Measurements from ENCODE around the gene B3GALT6.

Gene B3GALT6

GRCh38 chr1:1223891-1224290, 8.1 kb upstream of the B3GALT6 start:
- TF ChIP-seq CTCF (IDR thresholded peaks at IDR 0.05), result no peak

GRCh38 chr1:1225238-1225845, 6.7 kb upstream of the B3GALT6 start:
- no peak for TF ChIP-seq CTCF (IDR thresholded peaks at IDR 0.05)

- no peak for TF ChIP-seq CTCF (IDR thresholded peaks at IDR 0.05)
These were observed 6.1 kb upstream of the B3GALT6 start for GRCh38 chr1:1225913-1226312.

GRCh38 chr1:1226566-1227362, 5.3 kb upstream of the B3GALT6 start:
- TF ChIP-seq CTCF (IDR thresholded peaks at IDR 0.05), result no peak

GRCh38 chr1:1227386-1227785, 4.7 kb upstream of the B3GALT6 start:
- no peak for TF ChIP-seq CTCF (IDR thresholded peaks at IDR 0.05)

- TF ChIP-seq CTCF (IDR thresholded peaks at IDR 0.05), result no peak
These were observed 3.9 kb upstream of the B3GALT6 start for GRCh38 chr1:1228187-1228586.

- no peak for TF ChIP-seq CTCF (IDR thresholded peaks at IDR 0.05)
These were observed 3.3 kb upstream of the B3GALT6 start for GRCh38 chr1:1228596-1229321.

All from LNCAP (cell line).